K562 (cell line): ENCODE data around the gene CLEC4A.

ENCODE experiments used
- CHD2 ChIP-seq: IDR thresholded peaks from 2 replicates; pipeline ENCODE4 v1.6.1; 2011; ENCODE audit warnings: low read depth, low read length
- CTCF ChIP-seq, 3 experiments: IDR thresholded peaks in 2 of 3; conservative IDR thresholded peaks in 1 of 3; 2 replicates each; pipeline ENCODE4 v1.5.1; 2011 to 2012; ENCODE audit warnings: low read length in 3 of 3, mild to moderate bottlenecking in 3 of 3, control low read depth in 2 of 3, improper control_type of control experiment in 1 of 3, inconsistent platforms in 1 of 3, low read depth in 1 of 3, mixed read lengths in 1 of 3, moderate library complexity in 1 of 3; ENCODE audit not compliant: insufficient read depth in 2 of 3
- CXXC5 ChIP-seq: fragments of 250-450 bp; sonication (Bioruptor Pico); IDR thresholded peaks from 2 replicates; pipeline ENCODE4 v1.8.0; 2022; ENCODE audit warnings: inconsistent platforms, mild to moderate bottlenecking, moderate library complexity
- EZH2 ChIP-seq: IDR thresholded peaks from 2 replicates; pipeline ENCODE4 v1.6.1; 2012; ENCODE audit warnings: low read depth, mild to moderate bottlenecking, inconsistent platforms, low read length, borderline replicate concordance
- GATA2 ChIP-seq: sonication (generic); formaldehyde crosslinking; IDR thresholded peaks from 2 replicates; pipeline ENCODE4 v1.4.0; 2020; ENCODE audit warnings: mild to moderate bottlenecking, missing genetic modification reagents
- KDM4B ChIP-seq, 2 experiments: fragments of 450-650 bp in 1 of 2; sonication (generic) in 1 of 2; IDR thresholded peaks; 2 replicates each; pipeline ENCODE4 v1.6.1; 2016 to 2017; ENCODE audit warnings: borderline replicate concordance in 2 of 2, antibody characterized with exemption in 1 of 2, low read depth in 1 of 2, mild to moderate bottlenecking in 1 of 2
- MAX ChIP-seq: sonication (generic); formaldehyde crosslinking; IDR thresholded peaks from 2 replicates; pipeline ENCODE4 v1.9.0; 2022; ENCODE audit warnings: mild to moderate bottlenecking, missing genetic modification reagents
- PATZ1 ChIP-seq: fragments of 250-450 bp; sonication (Bioruptor Pico); IDR thresholded peaks from 2 replicates; pipeline ENCODE4 v1.5.0; 2020; ENCODE audit warnings: mild to moderate bottlenecking, borderline replicate concordance
- POLR2A ChIP-seq: fragments of 450-650 bp; conservative IDR thresholded peaks from 2 replicates; pipeline ENCODE4 v1.6.1; 2016
- ZBTB26 ChIP-seq: fragments of 450-650 bp; formaldehyde crosslinking; IDR thresholded peaks from 2 replicates; pipeline ENCODE4 v1.4.0; 2022; ENCODE audit warnings: missing genetic modification characterization
- ZNF274 ChIP-seq: IDR thresholded peaks from 2 replicates; pipeline ENCODE4 v1.6.1; 2011; ENCODE audit warnings: low read depth, mild to moderate bottlenecking, low read length, moderate library complexity, borderline replicate concordance
- ZNF431 ChIP-seq: sonication (generic); formaldehyde crosslinking; IDR thresholded peaks from 2 replicates; pipeline ENCODE4 v1.8.0; 2022; ENCODE audit warnings: mild to moderate bottlenecking, missing genetic modification reagents
- TF ChIP-seq, protein P1 (sequence below): sonication (generic); formaldehyde crosslinking; IDR thresholded peaks from 2 replicates; pipeline ENCODE4 v1.8.0; 2022; ENCODE audit warnings: mild to moderate bottlenecking, low read depth, missing genetic modification reagents

DNA sequence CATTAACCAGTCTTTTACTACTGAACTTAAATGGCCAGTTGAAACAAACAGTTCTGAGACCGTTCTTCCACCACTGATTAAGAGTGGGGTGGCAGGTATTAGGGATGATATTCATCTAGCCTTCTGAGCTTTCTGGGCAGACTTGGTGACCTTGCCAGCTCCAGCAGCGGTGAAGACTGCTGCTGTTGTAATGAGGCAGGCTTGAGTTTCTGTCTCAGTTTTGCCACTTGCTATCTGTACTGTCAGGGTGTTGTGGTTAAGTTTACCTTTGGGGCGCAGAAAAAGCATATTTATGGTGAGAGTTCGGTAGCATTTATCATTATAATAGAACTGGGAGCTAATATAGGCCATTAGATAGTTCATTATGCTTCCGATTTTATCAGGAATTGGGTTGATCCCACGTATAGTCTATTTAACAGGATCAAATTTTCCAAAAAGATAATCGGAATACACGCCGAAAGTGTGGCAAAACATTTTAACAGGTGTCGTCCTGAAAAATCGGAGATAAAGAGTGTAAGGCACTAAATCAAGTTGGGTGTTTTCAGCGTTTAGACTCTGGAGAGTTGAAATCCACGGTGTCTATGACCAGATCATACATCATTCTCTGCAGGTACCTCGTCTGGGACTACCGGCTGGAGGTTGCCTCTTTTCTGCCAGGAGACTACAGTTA, 42.0 kb upstream of the CLEC4A start:
- TF ChIP-seq CXXC5 (CRISPR knock-in tag) (no peak), CTCF (IDR thresholded peaks at IDR 0.05 in 2 of 3, conservative IDR thresholded peaks at IDR 0.05 in 1 of 3; ENCODE audit: insufficient read depth in 2 of 3, low read depth in 1 of 3, low read length in 3 of 3) (no peak), MAX (no peak), ZNF431 (CRISPR knock-in tag) (no peak), ZNF274 (no peak), POLR2A (no peak), PATZ1 (CRISPR knock-in tag) (no peak), ZBTB26 (CRISPR knock-in tag) (no peak), CHD2 (no peak), KDM4B (IDR thresholded peaks at IDR 0.05; ENCODE audit: borderline replicate concordance in 2 of 2, low read depth in 1 of 2) (no peak), EZH2 (no peak), GATA2 (CRISPR knock-in tag) (no peak)
- TF ChIP-seq, protein P1, sequence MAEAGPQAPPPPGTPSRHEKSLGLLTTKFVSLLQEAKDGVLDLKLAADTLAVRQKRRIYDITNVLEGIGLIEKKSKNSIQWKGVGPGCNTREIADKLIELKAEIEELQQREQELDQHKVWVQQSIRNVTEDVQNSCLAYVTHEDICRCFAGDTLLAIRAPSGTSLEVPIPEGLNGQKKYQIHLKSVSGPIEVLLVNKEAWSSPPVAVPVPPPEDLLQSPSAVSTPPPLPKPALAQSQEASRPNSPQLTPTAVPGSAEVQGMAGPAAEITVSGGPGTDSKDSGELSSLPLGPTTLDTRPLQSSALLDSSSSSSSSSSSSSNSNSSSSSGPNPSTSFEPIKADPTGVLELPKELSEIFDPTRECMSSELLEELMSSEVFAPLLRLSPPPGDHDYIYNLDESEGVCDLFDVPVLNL (CRISPR knock-in tag): no peak
